NCI-H446 treated with DMSO at 0.1 percent for 48 hours (cell line): ENCODE results near the gene KLHL29.

Experiments
- DNase-seq: peaks from one replicate; lab custom pipeline; 2025; lab: John Stamatoyannopoulos, UW

KLHL29 gene

DNA sequence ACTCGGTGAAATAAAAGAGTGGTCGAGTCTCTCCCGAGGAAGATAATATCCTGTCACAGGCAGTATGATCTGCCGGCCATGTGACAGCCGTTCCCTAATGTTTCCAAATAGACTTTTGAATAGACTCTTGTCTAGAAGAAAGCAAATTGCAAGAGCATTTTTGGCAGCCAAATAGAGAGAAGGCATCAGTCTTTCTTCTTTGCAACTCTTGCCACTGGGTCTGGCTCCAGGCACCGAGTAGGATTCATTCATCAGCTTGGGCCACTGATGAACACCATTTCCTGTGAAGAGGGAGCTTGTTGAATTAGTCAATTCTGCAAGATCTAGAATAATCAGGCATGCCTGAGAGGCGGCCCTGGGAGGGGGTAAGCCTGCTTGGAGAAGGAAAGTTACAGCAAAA is 165.6 kb downstream of the KLHL29 start:
- no peak for DNase-seq

GRCh38 chr2:23551875-23552274 is 166.9 kb downstream of the KLHL29 start:
- DNase-seq: no peak

GRCh38 chr2:23553561-23553960 is 168.6 kb downstream of the KLHL29 start:
- DNase-seq: no peak

GRCh38 chr2:23554054-23554697 is 169.2 kb downstream of the KLHL29 start:
- no peak for DNase-seq

GRCh38 chr2:23555944-23556343 is 171.0 kb downstream of the KLHL29 start:
- no peak for DNase-seq

GRCh38 chr2:23556929-23557328 is 171.9 kb downstream of the KLHL29 start:
- DNase-seq: no peak

GRCh38 chr2:23557455-23557854 is 172.5 kb downstream of the KLHL29 start:
- no peak for DNase-seq

DNA sequence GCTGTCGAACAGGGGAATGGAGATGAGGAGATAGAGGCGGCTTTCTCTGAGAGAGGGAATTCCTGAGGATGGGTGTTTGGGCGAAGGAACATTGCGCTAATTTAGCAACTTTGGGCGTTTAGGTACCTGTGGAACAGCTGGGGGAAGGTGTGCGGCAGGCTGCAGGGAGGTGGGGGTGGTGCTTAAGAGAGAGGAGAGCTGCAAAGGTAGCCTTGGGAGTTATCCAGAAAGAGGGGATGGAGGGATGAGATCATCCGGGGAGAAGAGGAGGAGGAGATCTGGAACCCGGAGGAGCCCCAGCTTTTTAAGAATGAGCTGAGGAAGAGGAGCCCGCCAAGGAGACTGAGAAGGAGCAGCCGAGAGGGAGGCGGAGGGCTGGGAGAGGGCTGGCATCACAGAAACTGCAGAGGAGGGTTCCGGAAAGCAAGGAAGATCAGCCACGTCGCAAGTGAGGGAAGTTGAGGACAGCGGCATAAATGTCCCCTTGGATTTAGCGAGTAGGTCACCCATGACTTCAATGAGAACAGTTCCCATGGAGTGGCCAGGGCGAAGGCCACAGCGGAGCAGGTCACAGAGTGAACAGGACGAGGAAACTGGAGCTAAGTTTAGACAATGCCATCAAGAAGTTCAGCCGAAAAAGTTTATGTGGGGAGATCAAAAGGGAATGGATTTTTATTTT is 174.7 kb downstream of the KLHL29 start:
- no peak for DNase-seq

- no peak for DNase-seq
Observed at GRCh38 chr2:23561088-23561487, 176.1 kb downstream of the KLHL29 start.

GRCh38 chr2:23561544-23561943 is 176.6 kb downstream of the KLHL29 start:
- DNase-seq: no peak

DNA sequence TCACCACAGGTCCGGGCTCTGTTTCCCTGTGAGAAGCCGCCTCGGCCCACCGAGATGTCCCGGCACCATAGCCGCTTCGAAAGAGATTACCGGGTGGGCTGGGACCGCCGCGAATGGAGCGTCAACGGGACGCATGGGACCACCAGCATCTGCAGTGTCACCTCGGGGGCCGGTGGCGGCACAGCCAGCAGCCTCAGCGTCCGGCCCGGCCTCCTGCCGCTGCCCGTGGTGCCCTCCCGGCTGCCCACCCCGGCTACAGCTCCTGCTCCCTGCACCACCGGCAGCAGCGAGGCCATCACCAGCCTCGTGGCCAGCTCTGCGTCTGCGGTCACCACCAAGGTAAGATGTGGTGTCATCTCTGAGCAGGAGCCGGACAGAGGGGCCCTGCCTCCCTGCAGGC is 177.2 kb downstream of the KLHL29 start:
- DNase-seq: no peak

DNA sequence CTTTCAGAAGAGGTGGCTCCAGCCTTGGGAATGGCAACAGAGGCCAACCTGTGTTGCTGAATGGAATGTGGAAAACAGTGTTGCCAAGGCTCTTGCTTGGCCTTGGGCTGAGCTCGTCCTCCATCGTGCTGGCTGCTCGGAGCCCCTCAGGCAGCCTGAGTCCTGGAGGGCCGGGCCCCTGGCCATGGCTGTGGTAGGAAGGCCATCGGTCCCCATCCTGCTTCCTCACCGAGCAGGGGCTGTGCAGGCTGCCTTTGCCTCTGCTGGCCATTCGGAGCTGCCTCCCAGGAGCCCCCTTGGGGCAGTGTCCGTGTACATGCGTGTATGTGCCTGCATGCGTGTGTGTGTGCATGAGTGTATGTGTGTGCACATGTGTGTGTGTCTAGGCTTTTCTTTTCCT is 178.2 kb downstream of the KLHL29 start:
- DNase-seq: no peak

DNA sequence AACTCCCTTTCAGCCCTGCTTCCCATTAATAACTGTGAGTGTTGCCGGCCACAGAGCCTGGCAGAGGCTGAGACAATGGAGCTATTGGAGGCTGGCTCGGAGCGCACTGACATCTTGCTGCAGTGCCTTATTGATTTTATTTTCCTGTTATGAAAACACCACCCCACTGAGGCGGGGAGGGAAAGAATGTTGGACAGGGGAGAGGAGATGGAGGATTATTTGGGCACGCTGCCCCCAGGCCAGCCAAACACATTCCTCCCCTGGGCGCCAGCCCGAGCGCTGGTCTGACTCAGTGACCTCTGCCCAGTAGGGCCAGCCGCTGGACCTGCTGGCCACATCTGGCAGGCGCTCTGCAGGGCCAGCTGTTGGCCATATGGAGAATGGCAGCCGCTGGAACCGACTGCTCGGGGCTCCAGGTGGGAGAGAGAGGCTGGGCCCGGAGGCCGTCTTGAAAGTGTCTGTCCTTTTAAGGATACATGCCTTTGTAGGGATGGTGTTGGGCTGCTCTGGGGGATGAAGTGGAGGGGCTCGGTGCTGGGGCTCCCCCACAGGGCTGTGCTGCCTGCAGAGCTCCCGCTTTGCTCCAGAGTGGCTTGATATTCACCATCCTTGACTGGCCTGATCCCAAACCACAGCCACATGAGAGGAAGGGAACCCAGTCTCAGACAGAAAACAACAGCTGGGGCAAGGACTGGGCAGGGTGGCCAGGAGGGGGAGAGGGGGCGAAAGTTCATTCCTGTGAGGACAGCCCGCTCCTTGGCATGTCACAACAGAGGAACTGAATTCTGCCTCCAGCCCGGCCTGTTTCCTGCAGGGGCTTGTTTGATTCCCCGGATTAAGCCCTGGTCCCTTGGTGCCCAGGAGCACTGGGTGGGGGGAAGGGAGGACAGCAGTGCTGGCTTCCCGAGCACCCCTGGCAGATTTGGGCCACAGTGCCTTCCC is 179.0 kb downstream of the KLHL29 start:
- no peak for DNase-seq

DNA sequence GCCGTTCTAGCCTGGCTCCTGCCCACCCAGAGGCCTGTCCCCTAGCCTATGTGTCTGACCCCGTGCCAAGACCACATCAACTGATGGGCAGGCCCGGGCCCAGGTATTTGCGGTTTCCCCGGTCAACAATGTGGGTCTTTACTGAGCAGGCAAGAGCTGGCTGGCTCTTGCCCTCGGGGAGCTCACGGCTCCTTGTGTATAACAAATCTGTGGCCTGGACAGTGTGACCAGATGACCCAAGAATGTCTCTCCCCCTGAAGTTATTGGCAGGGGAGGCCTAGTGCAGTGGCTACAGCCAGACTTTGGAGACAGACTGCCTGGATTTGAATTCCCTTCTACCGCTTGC is 179.6 kb downstream of the KLHL29 start:
- DNase-seq: no peak

DNA sequence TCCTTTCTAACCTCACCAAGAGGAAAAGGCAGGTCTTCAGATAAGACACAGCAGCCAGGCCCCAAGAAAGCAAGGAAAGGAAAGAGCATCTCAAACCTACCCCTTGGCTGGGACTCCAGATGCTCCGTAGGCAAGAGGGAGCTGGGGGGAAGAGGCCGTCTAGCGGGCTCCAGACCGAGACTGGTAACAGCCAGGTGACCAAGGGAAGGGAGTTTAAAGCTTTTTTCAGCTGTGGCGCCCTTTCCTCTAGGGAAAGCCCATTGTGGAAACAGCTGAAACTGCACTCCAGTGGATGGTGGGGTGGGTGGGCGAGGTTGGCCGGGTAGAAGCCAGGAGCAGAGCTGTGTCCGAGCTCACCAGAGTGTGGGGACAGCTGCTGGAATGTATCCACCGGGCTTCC is 180.4 kb downstream of the KLHL29 start:
- no peak for DNase-seq

DNA sequence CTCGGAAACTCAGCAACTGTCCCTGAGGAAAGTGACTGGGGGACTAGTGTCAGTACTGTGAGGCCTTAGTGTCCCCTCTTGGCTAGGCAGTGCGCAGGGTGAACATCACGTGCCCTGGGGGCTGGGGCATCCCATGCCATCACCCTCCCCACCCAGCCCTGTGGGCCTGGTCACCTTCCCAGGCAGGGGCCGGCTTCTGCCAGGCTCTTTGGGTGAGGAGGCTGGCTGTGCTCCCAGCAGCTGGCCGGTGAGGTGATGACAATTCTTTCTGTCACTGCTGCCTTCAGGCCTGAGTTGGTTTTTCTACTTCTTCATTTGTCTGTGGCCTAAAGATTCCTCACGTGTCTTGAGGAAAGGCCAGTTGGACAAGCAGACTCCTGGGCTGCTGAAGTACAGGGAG is 180.8 kb downstream of the KLHL29 start:
- DNase-seq: no peak

GRCh38 chr2:23566241-23567142 is 181.5 kb downstream of the KLHL29 start:
- DNase-seq: no peak

- no peak for DNase-seq
Observed at GRCh38 chr2:23567161-23567756, 182.3 kb downstream of the KLHL29 start.

DNA sequence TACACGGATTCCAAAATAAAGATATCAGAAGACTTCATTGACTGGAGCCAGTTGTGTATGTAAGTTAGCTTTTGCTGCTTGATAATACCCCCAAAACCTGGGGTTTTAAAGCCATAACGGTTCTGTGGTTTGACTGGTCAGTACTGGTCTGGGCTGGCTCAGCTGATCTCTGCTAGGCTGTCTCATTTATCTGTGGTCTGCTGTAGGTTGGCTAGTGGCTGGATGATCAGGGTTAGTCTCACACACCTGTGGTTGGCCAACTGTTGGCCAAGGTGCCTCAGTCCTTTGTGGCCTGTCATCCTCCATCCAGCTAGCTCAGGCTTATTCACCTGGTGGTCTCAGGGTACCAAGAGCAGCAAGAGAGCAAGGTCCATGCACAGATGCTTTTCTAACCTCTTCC is 183.2 kb downstream of the KLHL29 start:
- DNase-seq: no peak

DNA sequence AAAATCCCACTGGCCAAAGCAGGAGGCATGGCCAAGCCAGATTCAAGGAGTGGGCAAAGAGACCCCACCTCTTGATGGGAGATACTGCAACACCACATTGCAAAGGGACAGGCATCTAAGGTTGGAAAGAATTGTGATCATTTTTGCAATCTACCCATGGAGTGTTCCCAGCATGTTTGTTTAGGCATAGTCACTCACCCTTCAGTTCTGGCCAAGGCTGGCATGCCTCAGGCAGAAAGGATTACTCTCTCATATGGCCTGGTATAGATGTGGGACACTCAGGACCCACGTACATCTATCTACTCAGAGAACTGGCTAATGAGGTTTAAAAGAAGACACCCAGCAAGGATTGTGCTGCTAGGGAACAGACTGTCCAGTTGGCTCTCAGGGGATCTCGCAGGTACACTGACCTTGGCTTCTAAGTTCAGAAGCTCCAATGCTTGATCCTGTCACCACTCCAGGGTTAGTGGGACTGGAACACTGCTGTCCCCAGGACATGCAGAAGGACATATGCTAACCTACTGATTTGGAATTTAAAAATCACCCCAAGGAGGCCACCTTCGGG is 183.7 kb downstream of the KLHL29 start:
- no peak for DNase-seq

- no peak for DNase-seq
Observed at GRCh38 chr2:23569761-23570365, 184.9 kb downstream of the KLHL29 start.
